Measurements from ENCODE around the gene GPALPP1.
"Not testable (repeated sequence)": the region's sequence is repeated elsewhere in the genome, so short reads cannot be mapped to it uniquely, and the experiment has no call there.

Gene GPALPP1

DNA sequence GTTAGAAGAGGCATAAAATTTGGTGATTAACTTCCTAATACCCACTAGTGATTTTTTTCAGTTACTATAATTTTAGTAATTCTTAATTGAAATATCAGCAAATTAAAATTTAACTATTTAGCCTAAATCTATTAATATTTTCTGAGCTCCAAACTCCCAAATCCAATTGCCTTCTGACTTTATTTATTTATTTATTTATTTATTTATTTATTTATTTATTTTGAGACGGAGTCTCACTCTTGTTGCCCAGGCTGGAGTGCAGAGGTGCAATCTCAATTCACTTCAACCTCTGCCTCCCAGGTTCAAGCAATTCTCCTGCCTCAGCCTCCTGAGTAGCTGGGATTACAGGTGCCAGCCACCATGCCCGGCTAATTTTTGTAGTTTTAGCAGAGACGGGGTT is 74.6 kb downstream of the GPALPP1 start:
- not testable (repeated sequence) for DNase-seq

DNA sequence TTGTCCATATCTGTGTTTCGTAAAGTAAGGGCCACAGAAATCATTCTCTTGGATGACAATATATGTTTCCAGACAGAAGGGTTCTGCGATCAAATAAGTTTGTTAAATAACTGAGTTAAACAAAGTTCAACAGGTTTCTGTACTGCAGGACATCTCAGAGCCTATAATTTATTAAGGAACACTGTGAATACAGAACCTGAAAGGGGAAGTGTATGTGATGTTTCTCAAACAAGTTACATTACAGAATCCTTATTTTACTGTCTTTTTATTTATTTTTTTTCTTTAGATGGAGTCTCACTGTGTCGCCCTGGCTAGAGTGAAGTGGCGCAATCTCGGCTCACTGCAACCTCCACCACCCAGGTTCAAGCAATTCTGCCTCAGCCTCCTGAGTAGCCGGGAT is 75.6 kb downstream of the GPALPP1 start:
- no peak for DNase-seq

- no peak for DNase-seq
Observed at GRCh38 chr13:45068036-45069001, 79.0 kb downstream of the GPALPP1 start.

DNA sequence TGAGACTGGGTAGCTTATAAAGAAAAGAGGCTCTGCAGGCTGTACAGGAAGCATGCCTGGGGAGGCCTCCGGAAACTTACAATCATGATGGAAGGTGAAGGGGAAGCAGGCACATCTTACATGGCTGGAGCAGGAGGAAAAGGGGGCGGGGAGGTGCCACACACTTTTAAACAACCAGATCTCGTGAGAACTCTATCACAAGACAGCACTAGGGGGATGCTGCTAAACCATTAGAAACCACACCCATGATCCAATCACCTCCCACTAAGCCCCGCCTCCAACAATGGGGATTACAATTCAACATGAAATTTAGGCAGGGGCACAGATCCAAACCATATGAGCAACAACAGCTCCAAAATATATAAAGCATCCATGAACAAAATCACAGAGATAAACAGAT is 84.5 kb downstream of the GPALPP1 start:
- no peak for DNase-seq

DNA sequence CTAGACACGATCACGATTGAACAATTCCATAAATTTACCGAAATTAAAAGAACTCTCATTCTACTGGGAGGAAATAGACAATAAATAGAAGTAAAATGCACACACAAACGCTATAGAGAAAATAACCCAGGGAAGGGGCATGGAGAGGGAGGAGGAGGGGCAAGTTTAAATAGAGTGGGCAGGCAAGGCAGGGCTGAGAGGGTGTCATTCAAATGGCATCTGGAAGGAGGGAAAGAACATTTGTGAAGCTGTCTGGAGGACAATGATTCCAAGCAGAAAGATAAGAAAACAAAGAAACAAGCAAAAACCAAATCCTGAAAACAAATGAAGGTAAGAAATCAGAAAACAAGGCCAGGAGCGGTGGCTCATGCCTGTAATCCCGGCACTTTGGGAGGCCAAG is 85.4 kb downstream of the GPALPP1 start:
- DNase-seq = no peak

DNA sequence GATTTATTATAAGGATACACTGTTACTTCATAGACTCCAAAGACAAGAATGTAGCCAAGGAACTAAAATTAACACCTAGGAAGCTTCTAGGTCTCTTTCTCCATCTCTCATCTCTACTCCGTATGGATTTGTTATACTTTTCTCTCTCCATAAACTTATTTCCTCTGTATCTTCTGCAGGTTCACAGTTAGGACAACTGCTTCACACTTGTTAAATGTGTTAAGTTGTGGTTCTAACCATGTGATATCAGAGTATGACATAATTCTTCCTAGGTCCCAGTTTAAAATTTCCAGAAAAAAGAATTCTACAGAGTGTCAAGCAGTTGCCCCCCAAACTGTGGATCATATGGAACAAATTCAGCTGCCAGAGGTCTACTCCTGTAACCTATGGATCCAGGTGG is 88.7 kb downstream of the GPALPP1 start:
- no peak for DNase-seq
